ENCODE measurements around the gene UQCC2. TPM values are rescaled to one million over a fixed set of nuclear protein-coding genes. Genes with fewer than 3 reads are reported as not detected.

The UQCC2 gene
- total RNA-seq, 4 donors from 2014 or later: 9.9 to 15.9 (median 13.5) TPM

DNA sequence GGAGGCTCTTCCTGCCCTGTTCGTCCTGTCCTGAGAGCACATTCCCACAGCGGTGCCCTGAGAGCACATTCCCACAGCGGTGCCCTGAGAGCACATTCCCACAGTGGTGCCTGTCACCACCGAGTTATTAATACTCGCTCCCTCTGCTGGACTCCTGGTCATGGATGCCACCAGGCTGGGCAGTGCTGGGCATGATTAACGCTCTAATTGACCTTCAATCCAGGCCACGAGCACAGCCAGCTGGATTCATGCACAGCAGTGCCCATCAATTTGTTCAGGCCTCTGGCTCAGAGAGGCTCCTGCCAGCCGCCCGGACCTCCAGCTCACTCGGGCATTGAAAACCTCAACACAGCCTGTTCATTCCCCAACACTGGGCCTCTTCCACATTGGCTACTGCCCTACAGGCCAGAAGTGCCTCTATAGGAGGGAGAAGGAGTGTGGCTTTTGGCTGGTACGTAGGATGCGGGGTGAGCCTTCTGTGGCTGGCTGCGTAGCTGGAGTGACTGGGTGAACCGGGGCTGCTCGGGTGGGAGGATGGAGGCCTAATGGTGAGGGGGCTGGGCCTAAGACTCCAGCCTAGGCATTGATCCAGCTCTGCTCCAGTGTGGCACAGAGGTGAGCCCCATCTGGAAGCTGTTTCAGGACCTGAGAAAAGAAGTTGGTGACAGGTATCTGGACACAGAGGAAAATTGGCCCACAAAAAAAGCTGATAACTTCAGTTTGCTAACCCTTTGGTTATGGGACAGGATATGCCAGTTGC, 25.9 kb upstream of the UQCC2 start:
- TF ChIP-seq, protein P1, sequence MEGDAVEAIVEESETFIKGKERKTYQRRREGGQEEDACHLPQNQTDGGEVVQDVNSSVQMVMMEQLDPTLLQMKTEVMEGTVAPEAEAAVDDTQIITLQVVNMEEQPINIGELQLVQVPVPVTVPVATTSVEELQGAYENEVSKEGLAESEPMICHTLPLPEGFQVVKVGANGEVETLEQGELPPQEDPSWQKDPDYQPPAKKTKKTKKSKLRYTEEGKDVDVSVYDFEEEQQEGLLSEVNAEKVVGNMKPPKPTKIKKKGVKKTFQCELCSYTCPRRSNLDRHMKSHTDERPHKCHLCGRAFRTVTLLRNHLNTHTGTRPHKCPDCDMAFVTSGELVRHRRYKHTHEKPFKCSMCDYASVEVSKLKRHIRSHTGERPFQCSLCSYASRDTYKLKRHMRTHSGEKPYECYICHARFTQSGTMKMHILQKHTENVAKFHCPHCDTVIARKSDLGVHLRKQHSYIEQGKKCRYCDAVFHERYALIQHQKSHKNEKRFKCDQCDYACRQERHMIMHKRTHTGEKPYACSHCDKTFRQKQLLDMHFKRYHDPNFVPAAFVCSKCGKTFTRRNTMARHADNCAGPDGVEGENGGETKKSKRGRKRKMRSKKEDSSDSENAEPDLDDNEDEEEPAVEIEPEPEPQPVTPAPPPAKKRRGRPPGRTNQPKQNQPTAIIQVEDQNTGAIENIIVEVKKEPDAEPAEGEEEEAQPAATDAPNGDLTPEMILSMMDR (IDR thresholded peaks at IDR 0.05; ENCODE audit: low read depth): no peak

- TF ChIP-seq, protein P1 (IDR thresholded peaks at IDR 0.05; ENCODE audit: low read depth): no peak
Measured at GRCh38 chr6:33735216-33735615, 23.7 kb upstream of the UQCC2 start.

DNA sequence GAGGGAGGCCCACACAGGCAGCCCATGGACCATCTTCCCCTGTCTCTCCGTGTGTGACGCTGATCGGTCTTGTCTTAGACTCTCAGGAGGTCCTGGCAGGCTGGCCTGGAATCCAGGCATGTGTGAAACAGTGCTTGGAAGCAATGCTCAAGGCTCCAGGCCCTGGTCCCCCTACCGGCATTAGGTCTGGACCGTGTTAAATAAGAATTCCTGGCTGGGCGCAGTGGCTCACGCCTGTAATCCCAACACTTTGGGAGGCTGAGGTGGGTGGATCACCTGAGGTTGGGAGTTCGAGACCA, 22.2 kb upstream of the UQCC2 start:
- TF ChIP-seq, protein P1 (IDR thresholded peaks at IDR 0.05; ENCODE audit: low read depth): no peak

DNA sequence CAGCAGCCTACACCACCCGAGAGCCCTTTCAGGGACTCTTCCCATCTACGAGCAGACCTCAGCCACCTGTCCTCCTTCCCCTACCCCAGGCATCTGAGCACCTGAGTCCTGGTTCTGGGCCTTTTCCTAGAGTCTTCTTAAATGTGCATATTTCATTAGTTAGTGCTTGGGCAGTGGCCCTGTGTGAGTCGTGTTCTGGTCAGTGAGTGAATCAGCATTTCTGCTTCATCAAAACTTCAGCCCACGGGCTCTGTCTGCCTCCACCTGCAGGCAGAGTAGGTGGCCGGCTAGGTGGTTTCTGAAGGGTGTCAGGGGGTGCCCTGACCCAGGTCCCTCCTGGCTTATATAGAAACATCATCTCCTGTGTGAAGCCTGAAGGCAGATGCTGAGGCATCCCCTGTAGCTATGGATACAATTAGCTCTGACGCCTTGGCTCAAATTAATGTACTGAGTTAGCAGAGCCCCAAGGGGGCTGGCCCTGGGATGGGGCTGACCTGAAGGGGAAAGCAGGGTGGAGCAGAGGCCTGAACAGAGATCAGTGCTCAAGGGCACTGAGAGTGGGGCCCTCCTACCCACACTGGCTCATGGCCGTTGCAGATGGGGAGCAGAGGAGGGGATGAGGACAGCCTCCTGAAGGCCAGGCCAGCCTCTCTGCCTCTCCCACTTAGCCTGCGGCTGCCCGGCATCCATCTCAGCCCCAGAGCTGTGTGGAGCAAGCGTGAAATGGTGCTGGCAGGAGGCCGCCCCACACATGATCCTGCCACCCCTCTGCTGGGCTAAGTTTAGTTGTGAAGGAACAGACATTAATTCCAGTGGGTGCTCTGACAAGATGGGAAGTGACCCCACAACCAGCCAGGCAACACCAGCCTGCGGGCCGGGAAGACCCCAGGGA, 21.6 kb upstream of the UQCC2 start:
- TF ChIP-seq, protein P1 (IDR thresholded peaks at IDR 0.05; ENCODE audit: low read depth): no peak

GRCh38 chr6:33732385-33732784, 20.9 kb upstream of the UQCC2 start:
- TF ChIP-seq, protein P1 (IDR thresholded peaks at IDR 0.05; ENCODE audit: low read depth): no peak

DNA sequence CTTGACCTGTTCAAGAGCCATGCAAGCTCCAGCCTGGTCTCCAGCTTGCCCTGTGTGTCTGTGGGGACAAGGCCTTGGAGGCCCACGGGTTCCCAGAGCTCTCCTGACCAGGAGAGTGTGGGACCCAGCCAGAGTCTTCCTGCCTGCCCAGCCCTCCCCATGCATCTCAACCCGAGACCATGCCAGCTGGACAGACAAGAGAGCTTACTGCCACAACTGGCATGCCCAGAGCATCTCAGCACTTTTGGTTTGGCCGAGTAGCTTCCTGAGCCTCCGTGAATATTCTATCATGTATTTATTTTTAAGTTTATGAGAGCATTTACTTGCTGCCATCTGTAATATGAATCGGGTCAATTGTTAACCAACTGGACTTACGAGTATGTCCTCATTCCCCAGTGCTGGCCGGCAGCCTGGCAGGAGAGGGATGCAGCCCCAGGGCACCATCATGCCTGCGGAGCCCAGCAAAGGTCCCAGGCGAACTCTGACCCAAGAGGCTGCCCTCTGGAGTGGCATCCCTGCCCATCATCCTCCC, 20.3 kb upstream of the UQCC2 start:
- TF ChIP-seq, protein P1 (IDR thresholded peaks at IDR 0.05; ENCODE audit: low read depth): no peak

GRCh38 chr6:33731035-33731434, 19.5 kb upstream of the UQCC2 start:
- TF ChIP-seq, protein P1 (IDR thresholded peaks at IDR 0.05; ENCODE audit: low read depth): no peak

Measured in subcutaneous adipose tissue (tissue), 4 donors.